HG03060 (cell line): ENCODE results near the gene CBX1.

ENCODE experiments used
- ATAC-seq: cut with Tn5 transposase; IDR thresholded peaks from one replicate; pipeline ENCODE4 v1.9.1; 2021; ENCODE audit warnings: low read depth, moderate number of reproducible peaks; ENCODE audit not compliant: unreplicated experiment

CBX1 gene

DNA sequence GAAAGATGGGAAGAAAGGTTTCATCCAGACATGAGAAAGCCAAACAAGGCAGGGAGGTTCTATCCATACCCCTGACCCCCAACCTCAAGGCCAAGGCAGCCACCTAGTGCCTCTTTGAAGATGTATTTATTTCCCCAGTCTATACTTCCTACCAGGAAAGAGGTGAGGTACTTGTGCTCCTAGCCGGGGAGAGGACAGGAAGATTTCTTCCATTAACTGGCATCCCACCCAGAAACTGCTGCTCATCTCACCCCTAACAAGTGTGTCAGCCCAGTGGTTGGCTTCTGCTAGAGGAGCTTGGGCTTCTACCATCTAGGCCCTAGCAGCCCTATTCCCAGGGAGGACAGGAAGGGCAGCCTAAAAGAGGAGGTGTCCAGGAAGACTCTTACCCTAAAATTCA lies 72.5 kb downstream of the CBX1 start:
- no peak for ATAC-seq

- no peak for ATAC-seq
Measured at GRCh38 chr17:48027322-48027981, 73.8 kb downstream of the CBX1 start.

DNA sequence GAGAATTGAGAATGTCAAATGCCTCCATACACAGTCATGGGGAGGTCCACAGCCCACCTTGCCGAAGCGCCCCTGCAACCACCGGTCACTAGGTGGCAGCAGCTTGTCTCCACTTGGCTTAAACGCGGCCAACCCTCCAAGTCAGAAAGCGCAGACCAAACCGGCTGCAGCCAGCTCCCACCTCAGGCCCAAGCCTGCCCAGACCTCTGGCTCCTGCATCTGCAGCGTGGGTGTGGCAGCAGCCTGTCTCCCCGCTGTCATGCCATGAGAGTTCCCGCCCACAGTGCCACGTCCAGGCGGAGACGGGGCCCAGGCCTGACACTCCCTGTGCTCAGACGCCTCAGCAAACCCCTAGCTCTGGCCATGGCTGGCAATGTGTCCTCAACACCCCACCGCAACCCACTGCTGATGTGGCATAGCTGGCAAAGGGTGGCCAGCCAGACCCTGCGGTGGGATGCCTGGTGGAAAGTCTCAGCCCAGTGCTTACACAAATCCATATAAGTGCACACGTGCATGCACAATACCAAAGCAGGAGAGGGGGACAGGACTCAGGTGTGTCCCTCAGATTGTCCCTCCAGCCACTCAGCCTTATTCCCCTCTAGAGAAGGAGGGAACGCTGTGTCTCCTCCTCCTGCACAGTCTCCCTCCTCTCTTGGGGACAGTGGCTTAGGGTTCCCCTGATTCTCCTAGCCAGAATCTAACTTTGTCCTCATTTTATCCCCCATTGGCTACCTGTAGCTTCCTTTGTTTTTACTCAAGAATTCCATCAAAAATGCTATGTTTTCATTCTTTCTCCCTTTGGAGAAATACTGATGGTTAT lies 74.6 kb downstream of the CBX1 start:
- ATAC-seq: no peak

GRCh38 chr17:48025904-48026501 lies 75.3 kb downstream of the CBX1 start:
- no peak for ATAC-seq

DNA sequence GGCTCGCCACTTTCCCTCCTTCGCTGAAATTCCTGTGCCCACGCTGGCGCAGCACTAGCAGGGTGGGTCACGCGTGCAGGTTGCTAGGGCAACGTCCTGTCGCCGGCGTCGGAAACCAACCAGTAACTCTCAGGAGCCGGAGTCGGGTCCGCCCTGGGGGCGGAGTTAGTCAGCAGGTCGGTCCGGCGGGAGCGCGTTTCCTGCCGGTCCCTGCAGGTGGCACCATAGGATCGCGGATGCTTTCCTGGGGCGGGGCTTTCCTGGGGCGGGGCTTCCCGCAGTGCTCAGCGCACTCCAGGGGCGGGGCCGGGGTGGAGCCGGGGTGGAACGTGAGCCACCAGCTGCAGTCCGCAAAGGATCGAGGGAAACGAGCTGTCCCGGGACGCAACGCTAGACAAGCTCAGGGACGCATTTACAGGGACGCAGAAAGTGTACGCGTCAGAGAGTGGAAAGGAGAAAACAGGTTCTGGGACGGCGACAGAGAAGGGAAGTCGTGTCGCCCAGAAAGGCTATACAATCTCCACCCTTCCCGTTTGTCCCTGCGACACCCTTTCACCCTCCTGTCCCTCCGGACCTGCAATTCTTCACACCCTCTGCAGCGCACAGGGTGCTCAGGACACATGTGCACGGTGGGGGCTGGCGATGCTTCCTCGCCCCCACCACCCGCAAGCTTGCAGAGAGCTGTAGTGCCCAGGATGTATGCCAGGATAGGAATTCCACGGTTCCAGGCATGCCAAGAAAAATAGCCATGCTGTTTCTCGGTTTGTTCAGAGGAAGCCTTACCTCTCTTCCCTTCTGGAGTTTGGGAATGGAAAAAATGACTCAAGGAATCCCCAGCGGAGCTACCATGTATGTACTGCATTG lies 76.0 kb downstream of the CBX1 start:
- ATAC-seq: peak; percentile 68

- ATAC-seq: no peak
Measured at GRCh38 chr17:48024149-48025039, 76.9 kb downstream of the CBX1 start.

DNA sequence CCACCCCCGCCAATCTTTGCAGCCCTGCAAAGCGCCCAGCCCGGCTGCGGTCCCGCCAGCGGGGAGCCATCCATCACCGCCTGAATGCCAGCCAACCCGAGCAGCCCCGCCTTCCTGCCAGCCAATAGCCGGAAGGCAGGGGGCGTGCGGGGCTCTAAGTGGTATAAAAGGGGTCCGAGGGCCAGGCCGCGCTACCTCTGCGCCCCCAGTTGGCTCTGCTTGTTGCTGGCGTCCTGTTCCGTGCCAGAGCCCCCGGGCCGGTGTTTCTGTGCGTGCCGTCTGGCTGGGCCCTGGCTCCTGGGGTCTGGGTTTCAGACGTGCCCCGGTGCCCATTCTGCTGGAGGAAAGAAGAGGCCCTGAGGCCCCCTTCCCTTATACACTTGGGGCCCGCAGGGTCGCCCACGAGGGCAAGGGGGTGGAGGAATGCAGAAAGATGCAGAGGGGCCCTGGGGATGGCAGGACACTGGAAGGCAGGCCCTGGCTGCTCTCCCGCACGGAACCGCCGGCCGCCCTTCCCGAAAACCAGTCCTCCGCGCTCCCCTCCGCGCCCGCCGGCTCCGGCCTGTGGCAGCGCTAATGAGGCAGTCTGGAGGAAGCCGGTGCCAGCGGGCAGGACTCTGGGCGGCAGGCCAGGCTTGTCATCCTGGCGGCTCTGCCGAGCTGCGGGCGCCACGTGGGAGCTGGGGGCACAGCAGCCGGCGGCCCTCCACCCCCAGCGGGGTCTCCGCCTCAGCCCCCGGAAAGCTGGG lies 77.7 kb downstream of the CBX1 start:
- ATAC-seq: no peak

DNA sequence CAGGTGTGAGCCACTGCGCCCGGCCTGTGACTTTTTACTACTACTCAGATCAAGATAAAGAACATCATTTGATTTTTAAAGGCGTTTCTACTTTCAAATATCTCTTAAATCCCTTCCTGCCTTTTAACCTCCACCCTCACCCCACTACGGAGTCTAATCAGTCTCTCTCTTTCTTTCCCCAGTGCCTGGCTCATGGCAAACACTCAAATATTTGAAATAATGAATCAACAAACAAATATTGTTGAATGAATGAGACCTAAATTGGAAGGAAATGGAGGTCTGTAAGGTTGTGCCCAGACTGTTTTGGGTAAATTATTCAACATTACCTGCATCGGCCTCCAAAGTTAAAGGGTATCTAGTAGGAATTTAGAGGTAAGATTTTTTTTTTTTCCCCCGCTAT lies 78.4 kb downstream of the CBX1 start:
- ATAC-seq: no peak

- ATAC-seq: no peak
Measured at GRCh38 chr17:48021934-48022333, 79.3 kb downstream of the CBX1 start.
